ENCODE results near the gene IGF1R.

DNA sequence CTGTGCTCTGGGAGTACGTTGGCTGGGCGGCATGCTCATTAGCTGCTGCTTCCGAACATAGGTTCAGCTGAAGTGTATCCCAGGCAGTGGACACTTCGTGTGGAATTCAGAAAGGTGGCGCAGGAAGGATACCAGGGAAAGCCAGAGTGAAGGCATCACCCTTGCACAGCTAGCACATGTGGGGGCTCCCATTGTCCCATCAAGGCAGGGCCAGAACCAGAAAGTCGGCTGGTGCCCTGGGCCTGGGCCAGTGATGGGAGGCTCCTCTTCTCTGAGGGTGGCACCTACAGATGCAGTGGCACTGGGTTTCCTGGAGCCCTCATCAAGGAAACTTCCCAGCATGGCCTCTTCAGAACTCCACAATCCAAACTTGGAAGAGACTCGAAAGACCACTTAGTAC lies 302.7 kb downstream of the IGF1R start:
- TF ChIP-seq, protein P1, sequence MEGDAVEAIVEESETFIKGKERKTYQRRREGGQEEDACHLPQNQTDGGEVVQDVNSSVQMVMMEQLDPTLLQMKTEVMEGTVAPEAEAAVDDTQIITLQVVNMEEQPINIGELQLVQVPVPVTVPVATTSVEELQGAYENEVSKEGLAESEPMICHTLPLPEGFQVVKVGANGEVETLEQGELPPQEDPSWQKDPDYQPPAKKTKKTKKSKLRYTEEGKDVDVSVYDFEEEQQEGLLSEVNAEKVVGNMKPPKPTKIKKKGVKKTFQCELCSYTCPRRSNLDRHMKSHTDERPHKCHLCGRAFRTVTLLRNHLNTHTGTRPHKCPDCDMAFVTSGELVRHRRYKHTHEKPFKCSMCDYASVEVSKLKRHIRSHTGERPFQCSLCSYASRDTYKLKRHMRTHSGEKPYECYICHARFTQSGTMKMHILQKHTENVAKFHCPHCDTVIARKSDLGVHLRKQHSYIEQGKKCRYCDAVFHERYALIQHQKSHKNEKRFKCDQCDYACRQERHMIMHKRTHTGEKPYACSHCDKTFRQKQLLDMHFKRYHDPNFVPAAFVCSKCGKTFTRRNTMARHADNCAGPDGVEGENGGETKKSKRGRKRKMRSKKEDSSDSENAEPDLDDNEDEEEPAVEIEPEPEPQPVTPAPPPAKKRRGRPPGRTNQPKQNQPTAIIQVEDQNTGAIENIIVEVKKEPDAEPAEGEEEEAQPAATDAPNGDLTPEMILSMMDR (IDR thresholded peaks at IDR 0.05; ENCODE audit: poor library complexity): no peak
- no peak for TF ChIP-seq EZH2 (IDR thresholded peaks at IDR 0.05; ENCODE audit: borderline replicate concordance)
- no peak for TF ChIP-seq EZH2phosphoT487 (IDR thresholded peaks at IDR 0.05; ENCODE audit: low read depth, severe bottlenecking, unreplicated experiment)
